HEK293T (cell line): Measurements from ENCODE around the gene AQP12A.
"Not testable (repeated sequence)": the region's sequence is repeated elsewhere in the genome, so short reads cannot be mapped to it uniquely, and the experiment has no call there.

ENCODE experiments used
- ELF4 ChIP-seq: fragments of 450-650 bp; IDR thresholded peaks from 2 replicates; pipeline ENCODE4 v1.6.1; 2017; ENCODE audit warnings: antibody characterized with exemption
- FOXA1 ChIP-seq: fragments of 450-650 bp; IDR thresholded peaks from 2 replicates; pipeline ENCODE4 v1.6.1; 2016; ENCODE audit warnings: mild to moderate bottlenecking
- HDGF ChIP-seq: fragments of 450-650 bp; IDR thresholded peaks from 2 replicates; pipeline ENCODE4 v1.6.1; 2017; ENCODE audit warnings: antibody characterized with exemption, borderline replicate concordance
- L3MBTL2 ChIP-seq: fragments of 450-650 bp; conservative IDR thresholded peaks from 2 replicates; pipeline ENCODE4 v1.6.1; 2016; ENCODE audit warnings: mild to moderate bottlenecking

DNA sequence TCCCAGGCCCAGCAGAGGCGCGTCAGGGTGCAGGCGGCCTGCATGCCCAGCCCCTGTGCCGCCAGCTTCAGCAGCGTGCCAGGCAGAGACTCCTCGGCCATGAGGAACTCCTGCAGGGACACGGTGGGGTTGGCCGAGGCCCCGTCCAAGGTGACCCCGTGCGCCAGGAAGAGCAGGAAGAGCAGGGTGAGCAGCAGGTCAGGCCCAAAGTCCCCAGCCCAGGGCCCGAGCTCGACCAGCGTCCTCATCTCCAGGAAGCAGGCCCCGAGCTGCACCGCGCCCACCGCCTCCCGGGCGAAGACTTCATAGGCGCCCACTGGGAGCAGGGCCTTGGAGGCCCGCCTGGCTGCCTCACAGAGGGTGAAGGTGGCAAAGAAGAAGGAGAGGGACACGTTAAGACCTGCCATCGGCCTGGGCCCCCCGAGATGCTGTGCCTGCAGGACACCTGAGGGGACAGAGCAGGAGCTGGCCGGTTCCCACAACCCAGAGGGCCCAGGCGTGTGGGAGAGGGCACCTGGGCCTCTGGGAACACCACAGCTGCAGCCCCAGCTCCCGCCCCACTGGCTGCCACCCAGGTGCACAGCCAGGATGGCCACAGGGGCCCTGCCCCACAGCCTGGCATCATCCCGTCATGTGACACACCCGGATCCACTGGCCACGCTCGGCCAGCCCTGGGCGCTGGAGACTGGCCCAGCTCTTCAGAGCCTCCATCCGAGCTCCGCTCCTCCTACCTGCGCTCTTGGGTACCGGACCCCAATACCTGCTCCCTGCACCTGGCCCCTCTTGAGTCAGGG is 9.0 kb upstream of the AQP12A start, which contains the start of gene AQP12B:
- TF ChIP-seq L3MBTL2, FOXA1, HDGF, ELF4: not testable (repeated sequence)
